HK-2 (cell line): ENCODE measurements around the gene PLPPR2.
"Not testable (repeated sequence)": the region's sequence is repeated elsewhere in the genome, so short reads cannot be mapped to it uniquely, and the experiment has no call there.

ENCODE experiments used
- DNase-seq: peaks from one replicate; pipeline ENCODE4 v3.0.0-alpha.2; 2018; ENCODE audit not compliant: unreplicated experiment

The PLPPR2 gene

GRCh38 chr19:11339254-11340098 is 15.8 kb upstream of the PLPPR2 start, which contains the start of gene RAB3D:
Gene RAB3D, minus strand, starts transcription at chr19:11339657. Its CDS starts 2,258 bp downstream, at chr19:11337399.
- DNase-seq: peak; percentile 86

- not testable (repeated sequence) for DNase-seq
Measured at GRCh38 chr19:11340099-11340467, 15.1 kb upstream of the PLPPR2 start.

GRCh38 chr19:11342429-11342828 is 12.8 kb upstream of the PLPPR2 start:
- DNase-seq: no peak

GRCh38 chr19:11345122-11345803 is 10.0 kb upstream of the PLPPR2 start:
- no peak for DNase-seq

- peak; percentile 99 for DNase-seq
Measured at GRCh38 chr19:11346104-11346940, 8.9 kb upstream of the PLPPR2 start, which contains the start of the genes CCDC159 and TMEM205. Gene CCDC159, plus strand, starts transcription at chr19:11346519. Its CDS starts 88 bp downstream, at chr19:11346607. Gene TMEM205, minus strand, starts transcription at chr19:11346268. Its CDS starts 649 bp downstream, at chr19:11345619.

GRCh38 chr19:11347546-11348039 is 7.6 kb upstream of the PLPPR2 start:
- DNase-seq: no peak

GRCh38 chr19:11349171-11349570 is 6.1 kb upstream of the PLPPR2 start:
- no peak for DNase-seq

GRCh38 chr19:11354102-11354501 is 1.1 kb upstream of the PLPPR2 start:
- not testable (repeated sequence) for DNase-seq

- no peak for DNase-seq
Measured at GRCh38 chr19:11356074-11356397, 804 bp downstream of the PLPPR2 start.

- DNase-seq: no peak
Measured at GRCh38 chr19:11356676-11357550, 1.7 kb downstream of the PLPPR2 start.

GRCh38 chr19:11359421-11359820 is 4.2 kb downstream of the PLPPR2 start:
- no peak for DNase-seq

GRCh38 chr19:11361037-11361770 is 6.0 kb downstream of the PLPPR2 start:
- no peak for DNase-seq

- no peak for DNase-seq
Measured at GRCh38 chr19:11361771-11362731, 6.8 kb downstream of the PLPPR2 start.

- DNase-seq: no peak
Measured at GRCh38 chr19:11363881-11364280, 8.6 kb downstream of the PLPPR2 start.

GRCh38 chr19:11364296-11364904 is 9.2 kb downstream of the PLPPR2 start:
- DNase-seq: no peak

- no peak for DNase-seq
Measured at GRCh38 chr19:11364935-11365334, 9.7 kb downstream of the PLPPR2 start.

- no peak for DNase-seq
Measured at GRCh38 chr19:11365557-11366117, 10.4 kb downstream of the PLPPR2 start.

GRCh38 chr19:11367528-11367927 is 12.3 kb downstream of the PLPPR2 start:
- no peak for DNase-seq
